Measurements from ENCODE around the gene CCR5AS.

CCR5AS gene

DNA sequence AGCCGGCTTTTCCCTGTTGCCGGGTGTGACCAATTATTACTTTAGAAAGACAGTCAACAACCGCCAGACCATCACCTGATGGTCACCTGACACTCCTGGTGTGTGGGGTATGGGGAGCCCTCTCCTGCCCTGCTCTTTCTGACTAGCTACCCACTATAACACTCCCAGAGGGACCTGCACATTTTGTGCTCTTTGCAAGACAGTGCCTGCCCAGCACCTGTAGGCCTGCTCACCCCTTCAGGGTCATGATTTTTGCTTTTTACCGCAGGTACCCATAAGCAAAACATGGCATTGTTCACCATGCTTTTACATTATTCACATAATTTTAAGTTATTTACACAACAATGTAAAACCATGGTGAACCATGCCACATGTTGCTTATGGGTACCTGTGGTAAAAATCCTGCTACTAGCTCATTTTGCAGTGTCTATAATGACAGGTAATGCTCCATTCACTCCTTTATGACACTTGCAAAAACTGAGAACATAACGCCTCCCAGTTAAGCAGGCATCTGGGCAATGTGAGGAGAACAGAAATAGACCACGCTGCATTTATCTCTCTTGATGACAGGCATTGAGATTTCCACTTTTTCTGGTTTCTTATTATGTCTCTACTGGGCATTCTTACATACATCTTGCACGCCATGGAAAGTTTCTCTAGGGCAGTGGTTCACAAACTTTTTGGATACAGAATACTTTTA lies 10.1 kb upstream of the CCR5AS start:
- H3K4me3 ChIP-seq (ENCODE audit: low read length), result no peak overlapping the region

GRCh38 chr3:46416125-46416810 lies 9.4 kb upstream of the CCR5AS start:
- Histone ChIP-seq H2AFZ (ENCODE audit: low read depth, low read length) (no peak overlapping the region), H3K9me3 (ENCODE audit: low read length) (no peaks in the 10 kb centered on the region), H3K9me2 (ENCODE audit: insufficient read depth, low read length) (no peaks in the 10 kb centered on the region)
- TF ChIP-seq MXI1 (conservative IDR thresholded peaks at IDR 0.05; ENCODE audit: poor library complexity, severe bottlenecking) (no peak), EP300 (conservative IDR thresholded peaks at IDR 0.05; ENCODE audit: poor library complexity, severe bottlenecking) (no peak), EZH2 (IDR thresholded peaks at IDR 0.05; ENCODE audit: borderline replicate concordance, insufficient read depth, low read length, poor library complexity, severe bottlenecking) (no peak), SMC3 (conservative IDR thresholded peaks at IDR 0.05; ENCODE audit: poor library complexity) (no peak), POLR2AphosphoS5 (IDR thresholded peaks at IDR 0.05) (no peak), TAF1 (IDR thresholded peaks at IDR 0.05; ENCODE audit: low read depth) (no peak), RAD21 (conservative IDR thresholded peaks at IDR 0.05) (no peak)
- TF ChIP-seq, protein P1, sequence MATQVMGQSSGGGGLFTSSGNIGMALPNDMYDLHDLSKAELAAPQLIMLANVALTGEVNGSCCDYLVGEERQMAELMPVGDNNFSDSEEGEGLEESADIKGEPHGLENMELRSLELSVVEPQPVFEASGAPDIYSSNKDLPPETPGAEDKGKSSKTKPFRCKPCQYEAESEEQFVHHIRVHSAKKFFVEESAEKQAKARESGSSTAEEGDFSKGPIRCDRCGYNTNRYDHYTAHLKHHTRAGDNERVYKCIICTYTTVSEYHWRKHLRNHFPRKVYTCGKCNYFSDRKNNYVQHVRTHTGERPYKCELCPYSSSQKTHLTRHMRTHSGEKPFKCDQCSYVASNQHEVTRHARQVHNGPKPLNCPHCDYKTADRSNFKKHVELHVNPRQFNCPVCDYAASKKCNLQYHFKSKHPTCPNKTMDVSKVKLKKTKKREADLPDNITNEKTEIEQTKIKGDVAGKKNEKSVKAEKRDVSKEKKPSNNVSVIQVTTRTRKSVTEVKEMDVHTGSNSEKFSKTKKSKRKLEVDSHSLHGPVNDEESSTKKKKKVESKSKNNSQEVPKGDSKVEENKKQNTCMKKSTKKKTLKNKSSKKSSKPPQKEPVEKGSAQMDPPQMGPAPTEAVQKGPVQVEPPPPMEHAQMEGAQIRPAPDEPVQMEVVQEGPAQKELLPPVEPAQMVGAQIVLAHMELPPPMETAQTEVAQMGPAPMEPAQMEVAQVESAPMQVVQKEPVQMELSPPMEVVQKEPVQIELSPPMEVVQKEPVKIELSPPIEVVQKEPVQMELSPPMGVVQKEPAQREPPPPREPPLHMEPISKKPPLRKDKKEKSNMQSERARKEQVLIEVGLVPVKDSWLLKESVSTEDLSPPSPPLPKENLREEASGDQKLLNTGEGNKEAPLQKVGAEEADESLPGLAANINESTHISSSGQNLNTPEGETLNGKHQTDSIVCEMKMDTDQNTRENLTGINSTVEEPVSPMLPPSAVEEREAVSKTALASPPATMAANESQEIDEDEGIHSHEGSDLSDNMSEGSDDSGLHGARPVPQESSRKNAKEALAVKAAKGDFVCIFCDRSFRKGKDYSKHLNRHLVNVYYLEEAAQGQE (IDR thresholded peaks at IDR 0.05; ENCODE audit: borderline replicate concordance), result no peak

More for the DNA sequence above, 10.1 kb upstream of the CCR5AS start:
- H3K79me2 ChIP-seq (replicated peaks; ENCODE audit: insufficient read depth, low read length), result no peaks in the 10 kb centered on the region
- no peak overlapping the region for H2AFZ ChIP-seq (ENCODE audit: low read depth, low read length)
- no peaks in the 10 kb centered on the region for H3K27me3 ChIP-seq (ENCODE audit: insufficient read depth, low read depth, low read length)
- no peak for TF ChIP-seq EZH2 (IDR thresholded peaks at IDR 0.05; ENCODE audit: borderline replicate concordance, insufficient read depth, low read length, poor library complexity, severe bottlenecking)
- TF ChIP-seq, protein P1 (IDR thresholded peaks at IDR 0.05; ENCODE audit: borderline replicate concordance), result no peak
- TF ChIP-seq SMC3 (conservative IDR thresholded peaks at IDR 0.05; ENCODE audit: poor library complexity), result no peak
- no peak for TF ChIP-seq TAF1 (IDR thresholded peaks at IDR 0.05; ENCODE audit: low read depth)
- TF ChIP-seq EP300 (conservative IDR thresholded peaks at IDR 0.05; ENCODE audit: poor library complexity, severe bottlenecking), result no peak
- TF ChIP-seq MXI1 (conservative IDR thresholded peaks at IDR 0.05; ENCODE audit: poor library complexity, severe bottlenecking), result no peak
- TF ChIP-seq POLR2AphosphoS5 (IDR thresholded peaks at IDR 0.05), result no peak
- TF ChIP-seq, protein P2, sequence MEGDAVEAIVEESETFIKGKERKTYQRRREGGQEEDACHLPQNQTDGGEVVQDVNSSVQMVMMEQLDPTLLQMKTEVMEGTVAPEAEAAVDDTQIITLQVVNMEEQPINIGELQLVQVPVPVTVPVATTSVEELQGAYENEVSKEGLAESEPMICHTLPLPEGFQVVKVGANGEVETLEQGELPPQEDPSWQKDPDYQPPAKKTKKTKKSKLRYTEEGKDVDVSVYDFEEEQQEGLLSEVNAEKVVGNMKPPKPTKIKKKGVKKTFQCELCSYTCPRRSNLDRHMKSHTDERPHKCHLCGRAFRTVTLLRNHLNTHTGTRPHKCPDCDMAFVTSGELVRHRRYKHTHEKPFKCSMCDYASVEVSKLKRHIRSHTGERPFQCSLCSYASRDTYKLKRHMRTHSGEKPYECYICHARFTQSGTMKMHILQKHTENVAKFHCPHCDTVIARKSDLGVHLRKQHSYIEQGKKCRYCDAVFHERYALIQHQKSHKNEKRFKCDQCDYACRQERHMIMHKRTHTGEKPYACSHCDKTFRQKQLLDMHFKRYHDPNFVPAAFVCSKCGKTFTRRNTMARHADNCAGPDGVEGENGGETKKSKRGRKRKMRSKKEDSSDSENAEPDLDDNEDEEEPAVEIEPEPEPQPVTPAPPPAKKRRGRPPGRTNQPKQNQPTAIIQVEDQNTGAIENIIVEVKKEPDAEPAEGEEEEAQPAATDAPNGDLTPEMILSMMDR (IDR thresholded peaks at IDR 0.05; ENCODE audit: poor library complexity, severe bottlenecking), result no peak
- TF ChIP-seq RAD21 (conservative IDR thresholded peaks at IDR 0.05), result no peak
- H4K20me1 ChIP-seq (ENCODE audit: insufficient read depth), result no peaks in the 10 kb centered on the region
- H3K4me2 ChIP-seq (ENCODE audit: low read length), result no peak overlapping the region
- H3K9me2 ChIP-seq (ENCODE audit: insufficient read depth, low read length), result no peaks in the 10 kb centered on the region
- no peak overlapping the region for H3K27ac ChIP-seq (ENCODE audit: low read length)
- H3K9me3 ChIP-seq (ENCODE audit: low read length), result no peaks in the 10 kb centered on the region
- H3K36me3 ChIP-seq (ENCODE audit: insufficient read depth, low read length), result no peaks in the 10 kb centered on the region
- H3F3A ChIP-seq (ENCODE audit: insufficient read depth, low read length, poor library complexity, severe bottlenecking), result no peaks in the 10 kb centered on the region
- H3K9ac ChIP-seq (ENCODE audit: low read length), result no peak overlapping the region

More at GRCh38 chr3:46416125-46416810, 9.4 kb upstream of the CCR5AS start:
- H3F3A ChIP-seq (ENCODE audit: insufficient read depth, low read length, poor library complexity, severe bottlenecking), result no peaks in the 10 kb centered on the region
- H3K79me2 ChIP-seq (replicated peaks; ENCODE audit: insufficient read depth, low read length), result no peaks in the 10 kb centered on the region
- H3K27me3 ChIP-seq (ENCODE audit: insufficient read depth, low read depth, low read length), result no peaks in the 10 kb centered on the region
- H3K27ac ChIP-seq (ENCODE audit: low read length), result no peak overlapping the region
- no peaks in the 10 kb centered on the region for H4K20me1 ChIP-seq (ENCODE audit: insufficient read depth)
- no peaks in the 10 kb centered on the region for H3K36me3 ChIP-seq (ENCODE audit: insufficient read depth, low read length)
- no peak overlapping the region for H3K4me2 ChIP-seq (ENCODE audit: low read length)
- H3K9ac ChIP-seq (ENCODE audit: low read length), result no peak overlapping the region
- H3K4me3 ChIP-seq (ENCODE audit: low read length), result no peak overlapping the region
